ENCODE measurements around the gene ARHGAP18.

ARHGAP18 gene

DNA sequence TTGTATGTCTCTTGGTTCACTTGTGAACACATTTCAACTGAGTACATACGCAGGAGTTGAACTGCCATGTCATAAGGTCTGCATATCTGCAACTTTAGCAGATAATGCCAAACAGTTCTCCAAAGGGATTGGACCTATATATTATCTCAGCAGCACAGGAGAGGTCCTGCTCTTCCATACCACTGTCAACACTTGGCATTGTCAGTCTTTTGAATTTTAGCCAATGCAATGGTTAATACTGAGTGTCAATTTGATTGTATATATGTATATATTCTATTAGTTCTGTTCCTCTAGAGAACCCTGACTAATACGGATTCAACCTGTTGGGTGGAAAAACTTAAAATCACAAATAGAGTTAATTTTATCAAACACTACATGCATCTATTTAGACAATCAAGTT, 26.1 kb upstream of the ARHGAP18 start:
- Mint-ChIP-seq H3K27me3 (ENCODE audit: low read depth) (no peaks in the 10 kb centered on the region), H3K36me3 (ENCODE audit: low read depth) (no peaks in the 10 kb centered on the region), H3K4me1 (ENCODE audit: low read depth) (no peaks in the 10 kb centered on the region), H3K4me3 (no peak overlapping the region), H3K27ac (no peak overlapping the region), H3K9me3 (no peaks in the 10 kb centered on the region)

- H3K36me3 Mint-ChIP-seq (ENCODE audit: low read depth) = no peaks in the 10 kb centered on the region
- H3K4me3 Mint-ChIP-seq = no peak overlapping the region
- H3K27me3 Mint-ChIP-seq (ENCODE audit: low read depth) = no peaks in the 10 kb centered on the region
- H3K4me1 Mint-ChIP-seq (ENCODE audit: low read depth) = peaks cover 12% of the 10 kb centered on the region
- H3K27ac Mint-ChIP-seq = no peak overlapping the region
- H3K9me3 Mint-ChIP-seq = no peaks in the 10 kb centered on the region
Observed at GRCh38 chr6:129733290-129733689, 23.3 kb upstream of the ARHGAP18 start.

- no peak overlapping the region for H3K27ac Mint-ChIP-seq
- H3K27me3 Mint-ChIP-seq (ENCODE audit: low read depth) = no peaks in the 10 kb centered on the region
- no peaks in the 10 kb centered on the region for H3K9me3 Mint-ChIP-seq
- no peaks in the 10 kb centered on the region for H3K36me3 Mint-ChIP-seq (ENCODE audit: low read depth)
- peaks cover 12% of the 10 kb centered on the region for H3K4me1 Mint-ChIP-seq (ENCODE audit: low read depth)
- H3K4me3 Mint-ChIP-seq = no peak overlapping the region
Observed at GRCh38 chr6:129732542-129732941, 22.6 kb upstream of the ARHGAP18 start.

- H3K9me3 Mint-ChIP-seq = no peaks in the 10 kb centered on the region
- H3K36me3 Mint-ChIP-seq (ENCODE audit: low read depth) = no peaks in the 10 kb centered on the region
- H3K27ac Mint-ChIP-seq = no peak overlapping the region
- peaks cover 12% of the 10 kb centered on the region for H3K4me1 Mint-ChIP-seq (ENCODE audit: low read depth)
- no peaks in the 10 kb centered on the region for H3K27me3 Mint-ChIP-seq (ENCODE audit: low read depth)
- no peak overlapping the region for H3K4me3 Mint-ChIP-seq
Observed at GRCh38 chr6:129732034-129732433, 22.1 kb upstream of the ARHGAP18 start.

DNA sequence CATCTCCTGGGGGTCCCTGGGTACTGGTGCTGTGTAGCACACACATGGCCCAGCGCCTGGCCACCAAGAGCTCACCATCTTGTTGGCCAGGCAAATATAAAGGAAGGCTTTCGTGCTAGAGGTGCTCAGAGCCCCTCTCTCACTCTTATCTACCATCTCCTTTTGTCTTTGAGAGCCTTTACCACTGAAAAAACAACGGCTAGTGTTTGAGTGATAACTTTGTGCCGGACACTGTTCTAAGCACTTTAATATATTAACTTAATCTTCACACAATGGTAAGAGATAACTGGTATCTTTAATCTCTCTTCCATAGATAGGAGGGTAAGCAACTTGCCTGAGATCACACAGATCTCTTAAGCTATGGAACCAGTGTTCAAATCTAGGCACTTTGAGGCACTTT, 21.5 kb upstream of the ARHGAP18 start:
- H3K36me3 Mint-ChIP-seq (ENCODE audit: low read depth) = no peaks in the 10 kb centered on the region
- H3K4me1 Mint-ChIP-seq (ENCODE audit: low read depth) = peaks cover 12% of the 10 kb centered on the region
- H3K27me3 Mint-ChIP-seq (ENCODE audit: low read depth) = no peaks in the 10 kb centered on the region
- no peak overlapping the region for H3K4me3 Mint-ChIP-seq
- no peaks in the 10 kb centered on the region for H3K9me3 Mint-ChIP-seq
- no peak overlapping the region for H3K27ac Mint-ChIP-seq

DNA sequence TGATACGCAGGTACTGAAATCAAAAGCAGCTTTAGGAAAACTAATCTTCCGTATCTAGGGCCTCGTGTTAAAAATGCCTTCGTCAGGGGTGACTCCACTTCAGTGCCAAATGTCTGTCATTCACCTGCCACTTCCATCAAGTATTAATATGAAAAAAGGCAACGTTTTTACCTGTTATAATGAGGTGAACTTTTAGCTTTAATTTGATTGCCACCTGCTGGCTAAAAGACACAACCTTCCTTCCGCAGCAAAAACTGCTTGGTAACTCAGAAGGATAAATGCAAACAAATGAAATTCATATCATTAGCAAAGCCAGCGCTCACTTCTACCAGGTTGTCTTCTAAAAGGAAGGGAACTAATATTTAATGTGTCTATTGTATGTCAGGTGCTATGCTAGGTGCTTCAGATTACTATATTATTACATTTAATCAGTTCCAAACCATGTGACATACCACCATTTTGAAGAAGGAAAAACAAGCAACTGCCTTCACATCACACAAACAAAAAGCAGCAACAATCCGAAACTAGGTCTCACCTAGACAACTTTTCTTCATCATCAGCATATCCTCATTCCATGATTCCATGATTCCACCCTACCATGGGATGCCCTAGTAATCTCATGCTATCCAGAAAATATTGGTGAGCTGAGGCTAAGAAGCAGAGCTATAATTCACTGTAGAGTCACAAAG, 20.6 kb upstream of the ARHGAP18 start:
- Mint-ChIP-seq H3K4me3 (no peak overlapping the region), H3K9me3 (no peaks in the 10 kb centered on the region), H3K27me3 (ENCODE audit: low read depth) (no peaks in the 10 kb centered on the region), H3K4me1 (ENCODE audit: low read depth) (peaks cover 12% of the 10 kb centered on the region), H3K27ac (peak overlapping the region; percentile 38), H3K36me3 (ENCODE audit: low read depth) (no peaks in the 10 kb centered on the region)

DNA sequence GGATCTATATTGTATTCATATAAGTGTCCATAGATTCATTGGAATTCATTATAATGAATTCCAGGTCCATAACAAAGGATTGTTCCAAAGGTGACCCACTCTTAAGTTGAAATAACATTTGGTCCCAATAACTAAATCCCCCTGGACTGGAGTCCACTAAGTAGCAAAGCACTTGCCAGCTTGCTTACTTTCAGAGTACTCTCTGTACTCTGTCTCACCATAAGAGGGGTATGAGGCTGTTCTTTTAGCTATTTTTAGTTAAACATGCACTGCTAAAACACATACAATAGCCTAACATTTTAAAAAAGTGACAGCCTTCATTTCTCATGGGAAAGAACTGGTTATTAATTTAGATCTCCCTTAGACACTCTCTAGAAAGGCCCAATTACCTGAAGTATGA, 16.7 kb upstream of the ARHGAP18 start:
- Mint-ChIP-seq H3K27ac (no peak overlapping the region), H3K4me3 (no peak overlapping the region), H3K36me3 (ENCODE audit: low read depth) (no peaks in the 10 kb centered on the region), H3K9me3 (no peaks in the 10 kb centered on the region), H3K4me1 (ENCODE audit: low read depth) (peaks cover 12% of the 10 kb centered on the region), H3K27me3 (ENCODE audit: low read depth) (no peaks in the 10 kb centered on the region)

DNA sequence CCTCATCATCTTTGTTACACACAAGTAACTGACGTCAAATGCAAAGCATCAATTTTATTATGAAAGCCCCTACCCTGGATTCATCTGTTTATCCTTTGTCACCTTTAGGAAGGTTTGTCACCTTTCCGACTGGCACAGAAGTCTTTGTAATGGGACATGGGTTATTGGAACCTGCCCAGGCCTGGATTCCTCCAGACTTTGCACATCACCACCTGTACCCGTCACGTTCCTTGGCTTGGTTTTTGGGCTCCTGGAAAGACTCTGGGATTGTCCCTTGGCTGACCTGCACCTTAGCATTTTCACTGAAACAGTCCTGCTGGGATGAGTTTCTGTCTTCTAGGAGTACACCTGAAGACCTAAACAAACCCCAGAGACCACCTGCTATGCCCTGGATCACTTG, 15.4 kb upstream of the ARHGAP18 start:
- H3K36me3 Mint-ChIP-seq (ENCODE audit: low read depth) = no peaks in the 10 kb centered on the region
- H3K27me3 Mint-ChIP-seq (ENCODE audit: low read depth) = no peaks in the 10 kb centered on the region
- no peaks in the 10 kb centered on the region for H3K9me3 Mint-ChIP-seq
- H3K4me1 Mint-ChIP-seq (ENCODE audit: low read depth) = peaks cover 5% of the 10 kb centered on the region
- no peak overlapping the region for H3K4me3 Mint-ChIP-seq
- no peak overlapping the region for H3K27ac Mint-ChIP-seq

GRCh38 chr6:129719692-129720091, 9.7 kb upstream of the ARHGAP18 start:
- Mint-ChIP-seq H3K27me3 (ENCODE audit: low read depth) (no peaks in the 10 kb centered on the region), H3K4me1 (ENCODE audit: low read depth) (no peaks in the 10 kb centered on the region), H3K9me3 (no peaks in the 10 kb centered on the region), H3K27ac (no peak overlapping the region), H3K36me3 (ENCODE audit: low read depth) (no peaks in the 10 kb centered on the region), H3K4me3 (no peak overlapping the region)

DNA sequence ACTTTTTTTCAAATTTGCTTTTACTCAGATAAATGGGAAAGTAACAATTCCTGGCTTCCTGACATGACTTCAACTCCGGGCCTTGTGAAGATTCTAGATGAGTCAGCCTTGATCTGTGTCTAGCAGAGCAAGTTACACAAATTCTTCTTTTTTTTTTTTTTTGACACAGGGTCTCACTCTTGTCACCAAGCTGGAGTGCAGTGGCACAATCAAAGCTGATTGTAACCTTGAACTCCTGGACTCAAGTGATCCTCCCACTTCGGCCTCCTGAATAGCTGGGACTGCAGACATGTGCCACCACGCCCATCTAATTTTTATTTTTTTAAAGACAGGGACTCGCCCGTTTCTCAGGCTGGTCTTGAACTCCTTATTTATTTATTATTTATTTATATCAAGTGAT, 7.3 kb upstream of the ARHGAP18 start:
- Mint-ChIP-seq H3K9me3 (no peaks in the 10 kb centered on the region), H3K36me3 (ENCODE audit: low read depth) (no peaks in the 10 kb centered on the region), H3K4me3 (no peak overlapping the region), H3K27ac (no peak overlapping the region), H3K27me3 (ENCODE audit: low read depth) (no peaks in the 10 kb centered on the region), H3K4me1 (ENCODE audit: low read depth) (peaks cover 3% of the 10 kb centered on the region)

DNA sequence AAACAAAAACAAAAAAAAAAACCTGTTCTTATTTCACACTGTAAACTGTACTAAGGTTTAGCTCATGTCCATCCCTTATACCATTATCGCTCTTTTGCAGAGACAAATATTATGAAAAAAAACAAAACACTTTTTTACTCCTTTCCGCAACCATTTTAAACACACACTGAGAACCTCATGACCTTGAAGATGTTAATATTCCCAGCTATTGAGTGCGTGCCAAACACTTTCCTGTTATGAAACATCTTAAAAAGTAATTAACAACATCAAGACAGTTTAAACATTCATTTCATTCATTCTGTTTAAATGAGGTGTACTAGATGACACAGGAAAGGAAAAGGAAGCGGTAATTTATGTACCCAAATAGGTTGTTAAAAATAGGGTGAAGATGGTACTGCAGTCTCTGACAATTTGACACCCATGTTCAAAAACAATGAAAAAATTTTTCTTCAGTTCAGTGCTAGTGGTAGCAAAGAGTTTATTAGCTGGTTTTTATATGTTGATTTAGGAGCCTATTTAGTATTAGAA, 3.9 kb upstream of the ARHGAP18 start:
- Mint-ChIP-seq H3K27me3 (ENCODE audit: low read depth) (peaks cover 4% of the 10 kb centered on the region), H3K27ac (no peak overlapping the region), H3K9me3 (no peaks in the 10 kb centered on the region), H3K4me3 (no peak overlapping the region), H3K4me1 (ENCODE audit: low read depth) (peaks cover 24% of the 10 kb centered on the region), H3K36me3 (ENCODE audit: low read depth) (peaks cover 1% of the 10 kb centered on the region)

DNA sequence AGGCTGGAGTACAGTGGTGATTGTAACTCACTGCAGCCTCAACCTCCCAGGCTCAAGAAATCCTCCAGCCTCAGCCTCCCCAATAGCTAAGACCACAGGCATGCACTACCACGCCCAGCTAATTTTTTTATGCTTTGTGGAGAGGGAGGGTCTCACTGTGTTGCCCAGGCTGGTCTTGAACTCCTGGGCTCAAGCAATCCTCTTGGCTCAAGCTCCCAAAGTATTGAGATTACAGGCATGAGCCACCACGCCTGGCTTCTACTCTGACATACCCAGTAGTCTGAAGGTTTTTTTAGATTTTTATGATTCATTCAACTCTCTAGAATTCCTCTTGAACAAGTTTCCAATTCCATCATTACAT, 1.3 kb upstream of the ARHGAP18 start:
- Mint-ChIP-seq H3K4me3 (peak overlapping the region; percentile 32), H3K27ac (no peak overlapping the region), H3K9me3 (no peaks in the 10 kb centered on the region), H3K36me3 (ENCODE audit: low read depth) (peaks cover 5% of the 10 kb centered on the region), H3K27me3 (ENCODE audit: low read depth) (peaks cover 4% of the 10 kb centered on the region), H3K4me1 (ENCODE audit: low read depth) (peaks cover 34% of the 10 kb centered on the region)

DNA sequence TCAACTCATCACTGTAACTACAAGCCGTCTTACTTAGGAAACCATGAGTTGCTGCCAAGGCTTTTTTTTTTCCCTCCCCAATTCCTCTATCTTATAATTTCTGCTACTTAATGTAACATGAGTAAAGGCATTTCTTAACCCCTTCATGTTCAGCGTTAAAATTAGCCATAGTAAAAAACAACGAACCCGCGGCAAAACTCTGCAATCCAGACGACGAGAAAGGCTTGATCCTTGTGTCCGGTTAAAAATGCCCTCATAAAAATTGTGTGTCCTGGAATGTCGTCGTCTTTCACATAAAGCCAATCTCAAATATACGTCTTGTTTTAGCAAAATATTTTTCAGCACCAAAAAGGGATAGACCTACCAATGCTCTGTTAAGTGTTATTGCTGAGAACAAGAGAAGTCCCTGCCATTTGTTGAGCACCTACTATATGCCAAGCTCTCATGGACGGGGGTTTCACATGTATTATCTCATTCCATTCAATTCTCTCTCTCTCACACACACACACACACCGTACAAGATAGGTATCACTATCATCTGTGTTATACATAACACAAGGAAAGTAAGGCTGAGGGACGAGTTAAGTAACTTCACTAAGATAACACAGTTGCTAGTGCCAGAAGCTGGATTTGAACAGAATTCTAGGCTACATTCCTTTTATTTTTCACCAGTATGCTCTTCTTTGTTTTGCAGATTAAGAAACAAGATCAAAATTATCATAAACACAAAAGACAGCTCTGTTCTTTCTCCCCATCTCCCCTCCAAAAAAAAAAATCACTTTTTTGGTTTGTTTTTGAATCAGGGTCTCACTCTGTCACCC, 683 bp upstream of the ARHGAP18 start:
- Mint-ChIP-seq H3K36me3 (ENCODE audit: low read depth) (peaks cover 5% of the 10 kb centered on the region), H3K27me3 (ENCODE audit: low read depth) (peaks cover 4% of the 10 kb centered on the region), H3K9me3 (no peaks in the 10 kb centered on the region), H3K4me1 (ENCODE audit: low read depth) (peaks cover 34% of the 10 kb centered on the region), H3K27ac (peak overlapping the region; percentile 86), H3K4me3 (peak overlapping the region; percentile 96)

- Mint-ChIP-seq H3K4me1 (ENCODE audit: low read depth) (peaks cover 41% of the 10 kb centered on the region), H3K9me3 (no peaks in the 10 kb centered on the region), H3K27me3 (ENCODE audit: low read depth) (peaks cover 4% of the 10 kb centered on the region), H3K36me3 (ENCODE audit: low read depth) (peaks cover 14% of the 10 kb centered on the region), H3K27ac (peak overlapping the region; percentile 86), H3K4me3 (peak overlapping the region; percentile 96)
Observed at GRCh38 chr6:129709196-129709768, 695 bp downstream of the ARHGAP18 start.

Measured in T-helper 1 cell treated with Interleukin-12 subunit alpha and Interleukin-12 subunit beta and Interleukin-4 antibody, amounts not matched to agents 30 μg/mL and 1 μg/mL, for 36 hours (primary cell).